GM21737 (cell line): ENCODE data around the gene CNN1.
"Not testable (repeated sequence)": the region's sequence is repeated elsewhere in the genome, so short reads cannot be mapped to it uniquely, and the experiment has no call there.

ENCODE experiments used
- ATAC-seq: cut with Tn5 transposase; IDR thresholded peaks from one replicate; pipeline ENCODE4 v1.9.1; 2021; ENCODE audit warnings: mild to moderate bottlenecking, moderate library complexity; ENCODE audit not compliant: unreplicated experiment

CNN1 gene

DNA sequence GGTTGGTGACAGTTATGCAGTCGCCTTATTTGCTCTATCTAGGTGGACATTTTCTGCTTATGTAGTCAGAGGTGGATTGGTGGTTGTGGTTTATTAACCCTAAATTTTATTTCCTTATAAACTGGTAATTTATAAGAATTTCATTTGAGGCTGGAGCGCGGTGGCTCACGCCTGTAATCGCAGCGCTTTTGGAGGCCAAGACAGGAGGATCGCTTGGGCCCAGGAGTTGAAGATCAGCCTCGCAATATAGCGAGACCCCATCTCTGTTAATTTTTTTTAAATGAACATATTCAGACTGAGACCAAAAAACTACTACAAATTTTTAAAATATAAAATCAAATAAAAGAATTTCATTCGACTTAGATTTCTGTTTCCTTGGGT, 59.4 kb downstream of the CNN1 start:
- no peak for ATAC-seq

DNA sequence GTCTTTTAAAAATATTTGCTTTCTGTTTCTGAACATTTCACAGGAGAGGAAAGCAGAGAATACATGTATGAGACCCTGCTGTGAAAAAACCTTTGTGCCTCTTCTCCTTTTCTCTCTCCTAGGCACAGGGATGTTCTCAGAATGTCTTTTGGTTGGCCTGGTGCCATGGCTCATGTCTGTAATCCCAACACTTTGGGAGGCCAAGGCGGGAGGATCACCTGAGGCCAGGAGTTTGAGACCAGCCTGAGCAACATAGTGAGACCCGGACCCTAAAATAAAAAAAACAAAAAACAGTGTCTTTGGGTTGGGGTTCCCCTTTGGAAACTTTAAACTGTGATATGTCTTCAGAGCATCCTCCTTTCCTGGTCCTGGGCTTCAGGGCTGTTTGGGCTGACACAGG, 60.1 kb downstream of the CNN1 start:
- no peak for ATAC-seq

GRCh38 chr19:11599704-11600103, 61.1 kb downstream of the CNN1 start:
- ATAC-seq: not testable (repeated sequence)
